Measurements from ENCODE around the gene MINDY4. TPM values are rescaled to one million over a fixed set of nuclear protein-coding genes. Genes with fewer than 3 reads are reported as not detected.

Gene MINDY4
- total and polyA plus RNA-seq, 2 of the 13 experiments (the other 11 are each of a cell fraction or from before 2014, with no cell fraction given) = not detected

DNA sequence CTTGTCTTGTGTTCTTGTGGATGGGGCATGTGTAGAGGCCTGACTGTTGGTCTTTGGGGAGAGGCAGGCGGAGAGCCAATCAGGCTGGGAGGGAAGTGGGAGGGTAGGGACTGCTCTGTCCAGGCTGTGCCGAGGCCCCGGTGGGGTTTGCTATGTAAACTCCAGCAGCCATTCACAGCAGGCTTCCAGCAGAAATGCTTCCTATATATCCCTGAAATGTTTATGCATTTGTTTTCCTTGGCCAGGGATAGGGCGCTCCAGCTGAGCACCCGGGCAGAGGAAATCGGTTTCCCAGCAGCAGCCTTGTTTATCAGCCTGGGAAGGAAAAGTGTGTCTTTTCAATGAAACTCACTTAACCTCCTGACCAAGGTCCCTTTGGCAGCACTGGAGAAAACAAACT, 122.1 kb downstream of the MINDY4 start:
- DNase-seq (ENCODE audit: low spot score) (no peak), FAIRE-seq (no peak), ATAC-seq (no peak)
- H2AFZ ChIP-seq (ENCODE audit: low read length) = no peak overlapping the region
- no TSS peak for BruUV-seq (replicated peaks)
- H3K79me2 ChIP-seq (ENCODE audit: insufficient read depth, low read length) = no peaks in the 10 kb centered on the region
- no peaks in the 10 kb centered on the region for H3K9me3 ChIP-seq (ENCODE audit: low read length)
- H4K20me1 ChIP-seq (ENCODE audit: insufficient read depth, low read length) = no peaks in the 10 kb centered on the region
- ChIA-PET POLR2A (no interaction called here), CTCF (ENCODE audit: low intra/inter-chr PET ratio, low total read pairs) (no interaction called here)
- no peaks in the 10 kb centered on the region for H3K4me1 ChIP-seq (ENCODE audit: insufficient read depth, low read length)
- 56% methylated on average over 4 of the region's 6 CpGs for WGBS (ENCODE audit: low lambda C conversion rate)
- intact Hi-C loops (cut with micrococcal nuclease; ENCODE audit: unreplicated experiment) (no loop called here), in situ Hi-C loops (cut with HindIII; ENCODE audit: extremely low pct_ligation_motif_present, low pct_unique_long_range_greater_than_20kb) (no loop called here)
- no peak overlapping the region for H3K9ac ChIP-seq (ENCODE audit: insufficient read depth, low read depth, low read length)
- H3K36me3 ChIP-seq (replicated peaks in 1 of 2; ENCODE audit: control insufficient read depth in 1 of 2, insufficient read depth in 2 of 2, low read length in 2 of 2) = no peaks in the 10 kb centered on the region
- no peak overlapping the region for H3K4me3 ChIP-seq (replicated peaks in 1 of 3; ENCODE audit: insufficient read depth in 1 of 3, low read depth in 2 of 3, low read length in 3 of 3)
- no peak overlapping the region for H3K27ac ChIP-seq (ENCODE audit: extremely low read length, insufficient read depth, low read length)
- no peak overlapping the region for H3K4me2 ChIP-seq (ENCODE audit: low read depth, low read length)
- H3K27me3 ChIP-seq (ENCODE audit: control insufficient read depth in 1 of 2, insufficient read depth in 2 of 2, low read length in 2 of 2) = peaks cover 0 to 3% of the 10 kb centered on the region in 2 experiments; a peak in 1 of 5 replicates
- TF ChIP-seq, protein P1, sequence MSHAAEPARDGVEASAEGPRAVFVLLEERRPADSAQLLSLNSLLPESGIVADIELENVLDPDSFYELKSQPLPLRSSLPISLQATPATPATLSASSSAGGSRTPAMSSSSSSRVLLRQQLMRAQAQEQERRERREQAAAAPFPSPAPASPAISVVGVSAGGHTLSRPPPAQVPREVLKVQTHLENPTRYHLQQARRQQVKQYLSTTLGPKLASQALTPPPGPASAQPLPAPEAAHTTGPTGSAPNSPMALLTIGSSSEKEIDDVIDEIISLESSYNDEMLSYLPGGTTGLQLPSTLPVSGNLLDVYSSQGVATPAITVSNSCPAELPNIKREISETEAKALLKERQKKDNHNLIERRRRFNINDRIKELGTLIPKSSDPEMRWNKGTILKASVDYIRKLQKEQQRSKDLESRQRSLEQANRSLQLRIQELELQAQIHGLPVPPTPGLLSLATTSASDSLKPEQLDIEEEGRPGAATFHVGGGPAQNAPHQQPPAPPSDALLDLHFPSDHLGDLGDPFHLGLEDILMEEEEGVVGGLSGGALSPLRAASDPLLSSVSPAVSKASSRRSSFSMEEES (CRISPR knock-in tag; IDR thresholded peaks at IDR 0.05) = no peak
- TF ChIP-seq ETV5 (CRISPR knock-in tag; IDR thresholded peaks at IDR 0.05; ENCODE audit: borderline replicate concordance) (no peak), YEATS4 (CRISPR knock-in tag; IDR thresholded peaks at IDR 0.05; ENCODE audit: borderline replicate concordance) (no peak), REPIN1 (CRISPR knock-in tag; IDR thresholded peaks at IDR 0.05; ENCODE audit: borderline replicate concordance, low read depth) (no peak), TOE1 (CRISPR knock-in tag; IDR thresholded peaks at IDR 0.05) (no peak), SMAD1 (CRISPR knock-in tag; IDR thresholded peaks at IDR 0.05; ENCODE audit: borderline replicate concordance, low read depth) (no peak), ESRRA (CRISPR knock-in tag; IDR thresholded peaks at IDR 0.05; ENCODE audit: low read depth) (no peak), ZSCAN25 (CRISPR knock-in tag; IDR thresholded peaks at IDR 0.05) (no peak), GFI1 (CRISPR knock-in tag; IDR thresholded peaks at IDR 0.05; ENCODE audit: borderline replicate concordance) (no peak), PITX1 (CRISPR knock-in tag; IDR thresholded peaks at IDR 0.05) (no peak), ZSCAN29 (CRISPR knock-in tag; conservative IDR thresholded peaks at IDR 0.05) (no peak), SMAD3 (CRISPR knock-in tag; IDR thresholded peaks at IDR 0.05) (no peak), MED13 (CRISPR knock-in tag; IDR thresholded peaks at IDR 0.05) (no peak), PRMT3 (CRISPR knock-in tag; IDR thresholded peaks at IDR 0.05; ENCODE audit: borderline replicate concordance, low read depth) (no peak), KDM3A (CRISPR knock-in tag; IDR thresholded peaks at IDR 0.05; ENCODE audit: low read depth) (no peak)
- TF ChIP-seq, protein P2, sequence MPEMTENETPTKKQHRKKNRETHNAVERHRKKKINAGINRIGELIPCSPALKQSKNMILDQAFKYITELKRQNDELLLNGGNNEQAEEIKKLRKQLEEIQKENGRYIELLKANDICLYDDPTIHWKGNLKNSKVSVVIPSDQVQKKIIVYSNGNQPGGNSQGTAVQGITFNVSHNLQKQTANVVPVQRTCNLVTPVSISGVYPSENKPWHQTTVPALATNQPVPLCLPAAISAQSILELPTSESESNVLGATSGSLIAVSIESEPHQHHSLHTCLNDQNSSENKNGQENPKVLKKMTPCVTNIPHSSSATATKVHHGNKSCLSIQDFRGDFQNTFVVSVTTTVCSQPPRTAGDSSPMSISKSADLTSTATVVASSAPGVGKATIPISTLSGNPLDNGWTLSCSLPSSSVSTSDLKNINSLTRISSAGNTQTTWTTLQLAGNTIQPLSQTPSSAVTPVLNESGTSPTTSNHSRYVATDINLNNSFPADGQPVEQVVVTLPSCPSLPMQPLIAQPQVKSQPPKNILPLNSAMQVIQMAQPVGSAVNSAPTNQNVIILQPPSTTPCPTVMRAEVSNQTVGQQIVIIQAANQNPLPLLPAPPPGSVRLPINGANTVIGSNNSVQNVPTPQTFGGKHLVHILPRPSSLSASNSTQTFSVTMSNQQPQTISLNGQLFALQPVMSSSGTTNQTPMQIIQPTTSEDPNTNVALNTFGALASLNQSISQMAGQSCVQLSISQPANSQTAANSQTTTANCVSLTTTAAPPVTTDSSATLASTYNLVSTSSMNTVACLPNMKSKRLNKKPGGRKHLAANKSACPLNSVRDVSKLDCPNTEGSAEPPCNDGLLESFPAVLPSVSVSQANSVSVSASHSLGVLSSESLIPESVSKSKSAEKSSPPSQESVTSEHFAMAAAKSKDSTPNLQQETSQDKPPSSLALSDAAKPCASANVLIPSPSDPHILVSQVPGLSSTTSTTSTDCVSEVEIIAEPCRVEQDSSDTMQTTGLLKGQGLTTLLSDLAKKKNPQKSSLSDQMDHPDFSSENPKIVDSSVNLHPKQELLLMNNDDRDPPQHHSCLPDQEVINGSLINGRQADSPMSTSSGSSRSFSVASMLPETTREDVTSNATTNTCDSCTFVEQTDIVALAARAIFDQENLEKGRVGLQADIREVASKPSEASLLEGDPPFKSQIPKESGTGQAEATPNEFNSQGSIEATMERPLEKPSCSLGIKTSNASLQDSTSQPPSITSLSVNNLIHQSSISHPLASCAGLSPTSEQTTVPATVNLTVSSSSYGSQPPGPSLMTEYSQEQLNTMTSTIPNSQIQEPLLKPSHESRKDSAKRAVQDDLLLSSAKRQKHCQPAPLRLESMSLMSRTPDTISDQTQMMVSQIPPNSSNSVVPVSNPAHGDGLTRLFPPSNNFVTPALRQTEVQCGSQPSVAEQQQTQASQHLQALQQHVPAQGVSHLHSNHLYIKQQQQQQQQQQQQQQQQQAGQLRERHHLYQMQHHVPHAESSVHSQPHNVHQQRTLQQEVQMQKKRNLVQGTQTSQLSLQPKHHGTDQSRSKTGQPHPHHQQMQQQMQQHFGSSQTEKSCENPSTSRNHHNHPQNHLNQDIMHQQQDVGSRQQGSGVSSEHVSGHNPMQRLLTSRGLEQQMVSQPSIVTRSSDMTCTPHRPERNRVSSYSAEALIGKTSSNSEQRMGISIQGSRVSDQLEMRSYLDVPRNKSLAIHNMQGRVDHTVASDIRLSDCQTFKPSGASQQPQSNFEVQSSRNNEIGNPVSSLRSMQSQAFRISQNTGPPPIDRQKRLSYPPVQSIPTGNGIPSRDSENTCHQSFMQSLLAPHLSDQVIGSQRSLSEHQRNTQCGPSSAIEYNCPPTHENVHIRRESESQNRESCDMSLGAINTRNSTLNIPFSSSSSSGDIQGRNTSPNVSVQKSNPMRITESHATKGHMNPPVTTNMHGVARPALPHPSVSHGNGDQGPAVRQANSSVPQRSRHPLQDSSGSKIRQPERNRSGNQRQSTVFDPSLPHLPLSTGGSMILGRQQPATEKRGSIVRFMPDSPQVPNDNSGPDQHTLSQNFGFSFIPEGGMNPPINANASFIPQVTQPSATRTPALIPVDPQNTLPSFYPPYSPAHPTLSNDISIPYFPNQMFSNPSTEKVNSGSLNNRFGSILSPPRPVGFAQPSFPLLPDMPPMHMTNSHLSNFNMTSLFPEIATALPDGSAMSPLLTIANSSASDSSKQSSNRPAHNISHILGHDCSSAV (CRISPR knock-in tag; IDR thresholded peaks at IDR 0.05; ENCODE audit: borderline replicate concordance) = no peak

All from HepG2 (cell line).